OCI-LY1 (cell line): Measurements from ENCODE around the gene KCNMA1.

Experiments used
- CTCF ChIP-seq: fragments of 200-600 bp; sonication (generic), shearing (Covaris generic); IDR thresholded peaks from 2 replicates; pipeline ENCODE4 v1.5.1; 2017; ENCODE audit warnings: mild to moderate bottlenecking, antibody characterized with exemption, low read length, moderate library complexity, mixed read lengths
- EZH2 ChIP-seq: fragments of 200-600 bp; sonication (generic), shearing (Covaris generic); IDR thresholded peaks from 2 replicates; pipeline ENCODE4 v1.8.0; 2017; ENCODE audit warnings: borderline replicate concordance, mixed run types, mild to moderate bottlenecking, antibody characterized with exemption, low read length, moderate library complexity, mixed read lengths

- no peak for TF ChIP-seq CTCF
- no peak for TF ChIP-seq EZH2
These were observed 441.0 kb downstream of the KCNMA1 start for GRCh38 chr10:77196614-77197013.
